ENCODE data around the gene THOC5.
"Not testable (repeated sequence)": the region's sequence is repeated elsewhere in the genome, so short reads cannot be mapped to it uniquely, and the experiment has no call there.

The THOC5 gene

GRCh38 chr22:29503811-29504372 is 49.7 kb downstream of the THOC5 start:
- peak in 1 of 2 experiments; percentile 29 for DNase-seq

- DNase-seq, result no peak
Measured at GRCh38 chr22:29499852-29500251, 53.7 kb downstream of the THOC5 start.

- DNase-seq, result no peak
Measured at GRCh38 chr22:29493636-29494035, 59.9 kb downstream of the THOC5 start.

- DNase-seq, result no peak
Measured at GRCh38 chr22:29491012-29491411, 62.5 kb downstream of the THOC5 start.

- DNase-seq, result not testable (repeated sequence)
Measured at GRCh38 chr22:29489127-29489780, 64.3 kb downstream of the THOC5 start.

- DNase-seq, result no peak
Measured at GRCh38 chr22:29487426-29487986, 66.1 kb downstream of the THOC5 start.

- no peak for DNase-seq
Measured at GRCh38 chr22:29485448-29485847, 68.1 kb downstream of the THOC5 start.

GRCh38 chr22:29484642-29485041 is 68.9 kb downstream of the THOC5 start:
- no peak for DNase-seq

GRCh38 chr22:29483254-29483653 is 70.3 kb downstream of the THOC5 start:
- no peak for DNase-seq

GRCh38 chr22:29482726-29483125 is 70.8 kb downstream of the THOC5 start:
- no peak for DNase-seq

- DNase-seq, result no peak
Measured at GRCh38 chr22:29482253-29482652, 71.3 kb downstream of the THOC5 start.

GRCh38 chr22:29481265-29482000 is 72.1 kb downstream of the THOC5 start:
- DNase-seq, result no peak

GRCh38 chr22:29480512-29481264 is 72.9 kb downstream of the THOC5 start:
- DNase-seq, result no peak

- no peak for DNase-seq
Measured at GRCh38 chr22:29480262-29480511, 73.4 kb downstream of the THOC5 start.

GRCh38 chr22:29479417-29480261 is 73.9 kb downstream of the THOC5 start, which contains the start of gene NEFH:
NEFH (plus strand) TSS chr22:29480218; CDS start chr22:29480263, 45 bp downstream.
- no peak for DNase-seq

- peak in 1 of 2 experiments; percentile 3 for DNase-seq
Measured at GRCh38 chr22:29478326-29479276, 75.0 kb downstream of the THOC5 start.

GRCh38 chr22:29477723-29478318 is 75.7 kb downstream of the THOC5 start:
- DNase-seq, result no peak

GRCh38 chr22:29476116-29476515 is 77.4 kb downstream of the THOC5 start:
- DNase-seq, result no peak

- no peak for DNase-seq
Measured at GRCh38 chr22:29475550-29475949, 78.0 kb downstream of the THOC5 start.

GRCh38 chr22:29473001-29473400 is 80.6 kb downstream of the THOC5 start:
- DNase-seq, result no peak
